ENCODE results near the gene FUT2. TPM values are rescaled to one million over a fixed set of nuclear protein-coding genes. Genes with fewer than 3 reads are reported as not detected.
A peak's percentile ranks its signal among the peaks of the same experiment; 100 is the strongest.
"Not testable (repeated sequence)": the region's sequence is repeated elsewhere in the genome, so short reads cannot be mapped to it uniquely, and the experiment has no call there.

The FUT2 gene
- polyA plus RNA-seq, 4 donors: 1.3 to 4.5 (median 2.5) TPM

- DNase-seq (ENCODE audit: low read depth in 4 of 4, low spot score in 3 of 4): no peak
These were observed 24.9 kb upstream of the FUT2 start for GRCh38 chr19:48670699-48671445.

- DNase-seq (ENCODE audit: low read depth in 4 of 4, low spot score in 3 of 4): no peak
These were observed 24.2 kb upstream of the FUT2 start for GRCh38 chr19:48671446-48671995.

DNA sequence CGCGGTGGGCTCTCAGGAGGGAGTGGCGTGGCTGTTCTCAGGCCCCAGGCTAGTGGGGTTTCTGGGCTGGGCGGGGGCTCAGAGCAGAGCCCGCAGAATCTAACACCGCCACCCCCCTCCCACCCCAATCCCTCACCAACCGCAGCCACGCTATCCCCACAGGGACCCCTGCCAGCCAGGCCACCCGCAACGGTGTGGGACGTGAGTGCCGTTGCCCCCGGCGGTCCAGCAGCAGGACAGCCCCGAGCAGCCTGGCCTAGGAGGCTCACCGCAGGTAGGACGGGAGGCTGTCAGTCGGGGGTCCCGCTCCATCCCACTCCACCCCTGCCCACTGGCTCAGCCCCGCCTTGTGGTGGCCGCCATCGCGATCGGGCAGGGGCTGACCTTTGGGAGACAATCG, 22.8 kb upstream of the FUT2 start, which contains the start of gene NTN5:
Gene NTN5, minus strand, starts transcription at position 24 of the 400 bp plus-strand sequence. CDS start 2,031 bp downstream, outside the sequence.
- no peak for DNase-seq (ENCODE audit: low read depth in 4 of 4, low spot score in 3 of 4)

- no peak for DNase-seq (ENCODE audit: low read depth in 4 of 4, low spot score in 3 of 4)
These were observed 22.2 kb upstream of the FUT2 start for GRCh38 chr19:48673436-48674100.

GRCh38 chr19:48674216-48674809, 21.5 kb upstream of the FUT2 start:
- DNase-seq (ENCODE audit: low read depth in 4 of 4, low spot score in 3 of 4): no peak

- peak; percentile 64 to 74 (median 66) for DNase-seq (ENCODE audit: low read depth in 4 of 4, low spot score in 3 of 4)
These were observed 20.6 kb upstream of the FUT2 start for GRCh38 chr19:48674921-48675824.

DNA sequence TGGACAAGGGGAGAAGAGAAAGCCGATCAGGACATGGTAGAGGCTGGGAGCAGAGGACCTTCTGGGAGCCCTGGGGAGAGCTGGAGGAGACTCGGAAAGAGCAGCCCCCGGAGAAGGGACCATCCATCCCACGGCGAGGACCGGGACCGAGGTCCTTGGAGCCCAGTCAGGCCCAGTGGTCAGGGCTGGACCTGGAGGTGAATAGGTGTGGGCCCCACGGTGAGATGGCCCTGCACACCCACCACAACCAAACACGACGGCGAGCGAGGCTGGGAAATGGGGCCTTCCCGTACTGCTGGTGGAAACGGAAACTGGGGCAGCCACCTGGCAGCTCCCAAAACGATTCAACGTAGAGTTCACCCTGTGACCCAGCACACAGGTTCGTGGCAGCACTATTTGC, 19.3 kb upstream of the FUT2 start:
- no peak for DNase-seq (ENCODE audit: low read depth in 4 of 4, low spot score in 3 of 4)

GRCh38 chr19:48676887-48677286, 18.9 kb upstream of the FUT2 start:
- no peak for DNase-seq (ENCODE audit: low read depth in 4 of 4, low spot score in 3 of 4)

- no peak for DNase-seq (ENCODE audit: low read depth in 4 of 4, low spot score in 3 of 4)
These were observed 17.6 kb upstream of the FUT2 start for GRCh38 chr19:48678201-48678600.

DNA sequence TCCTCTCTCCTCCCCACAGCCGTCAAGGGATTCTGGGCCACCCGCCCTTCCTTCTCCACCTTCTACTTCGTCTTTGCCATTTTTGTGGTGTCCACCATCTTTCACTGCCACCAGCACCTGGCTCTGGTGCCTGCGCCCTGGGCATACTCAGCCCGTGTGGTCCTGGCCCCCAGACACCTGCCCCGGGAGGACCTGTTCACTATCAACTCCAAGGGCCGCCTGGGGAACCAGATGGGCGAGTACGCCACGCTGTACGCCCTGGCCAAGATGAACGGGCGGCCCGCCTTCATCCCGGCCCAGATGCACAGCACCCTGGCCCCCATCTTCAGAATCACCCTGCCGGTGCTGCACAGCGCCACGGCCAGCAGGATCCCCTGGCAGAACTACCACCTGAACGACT, 15.8 kb upstream of the FUT2 start:
- DNase-seq (ENCODE audit: low read depth in 4 of 4, low spot score in 3 of 4): not testable (repeated sequence)

- DNase-seq (ENCODE audit: low read depth in 4 of 4, low spot score in 3 of 4): no peak
These were observed 15.2 kb upstream of the FUT2 start for GRCh38 chr19:48680436-48681126.

GRCh38 chr19:48681127-48681470, 14.7 kb upstream of the FUT2 start:
- no peak for DNase-seq (ENCODE audit: low read depth in 4 of 4, low spot score in 3 of 4)

DNA sequence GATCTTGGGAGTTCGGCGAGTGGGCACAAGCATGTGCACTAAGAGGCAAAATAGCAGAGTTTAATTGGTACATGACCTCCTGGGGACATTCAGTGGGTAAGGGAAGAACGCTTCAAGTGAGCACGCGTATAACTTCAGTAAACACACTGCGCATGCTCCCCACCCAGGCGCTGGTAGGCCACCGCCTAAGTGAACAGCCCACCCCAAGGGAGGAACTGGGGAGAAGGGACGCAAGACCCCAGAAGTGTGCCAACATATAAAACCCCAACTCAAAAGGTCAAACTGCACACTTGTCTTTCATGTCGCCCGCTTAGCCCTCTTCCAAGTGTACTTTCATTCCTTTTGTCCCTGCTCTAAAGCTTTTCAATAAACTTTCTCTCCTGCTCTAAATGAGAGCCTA, 12.4 kb upstream of the FUT2 start:
- no peak for DNase-seq (ENCODE audit: low read depth in 4 of 4, low spot score in 3 of 4)

GRCh38 chr19:48685583-48685982, 10.2 kb upstream of the FUT2 start:
- no peak for DNase-seq (ENCODE audit: low read depth in 4 of 4, low spot score in 3 of 4)

GRCh38 chr19:48686088-48686487, 9.7 kb upstream of the FUT2 start:
- no peak for DNase-seq (ENCODE audit: low read depth in 4 of 4, low spot score in 3 of 4)

GRCh38 chr19:48686637-48687036, 9.1 kb upstream of the FUT2 start:
- DNase-seq (ENCODE audit: low read depth in 4 of 4, low spot score in 3 of 4): not testable (repeated sequence)

- DNase-seq (ENCODE audit: low read depth in 4 of 4, low spot score in 3 of 4): no peak
These were observed 8.0 kb upstream of the FUT2 start for GRCh38 chr19:48687776-48688175.

DNA sequence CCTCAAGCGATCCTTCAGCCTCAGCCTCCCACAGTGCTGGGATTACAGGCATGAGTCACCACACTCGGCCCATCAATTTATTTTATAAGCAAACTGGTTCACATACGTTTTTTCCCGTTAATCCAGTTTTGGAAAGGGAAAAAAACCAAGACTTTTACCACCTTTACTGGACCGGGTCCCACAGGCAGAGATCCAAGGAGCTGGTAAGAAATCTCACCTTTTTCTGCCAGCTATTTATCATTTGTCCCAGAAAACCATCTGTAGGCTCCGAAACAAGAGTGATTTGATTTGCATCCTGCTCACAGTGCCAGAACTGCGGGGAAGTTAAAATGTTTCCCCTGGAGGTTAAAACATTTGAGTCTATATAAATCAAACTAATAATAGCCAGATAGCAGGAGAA, 6.3 kb upstream of the FUT2 start:
- no peak for DNase-seq (ENCODE audit: low read depth in 4 of 4, low spot score in 3 of 4)

GRCh38 chr19:48693629-48694028, 2.1 kb upstream of the FUT2 start:
- DNase-seq (ENCODE audit: low read depth in 4 of 4, low spot score in 3 of 4): not testable (repeated sequence)

All from left renal pelvis (tissue), 4 donors.